RWPE2 (cell line): ENCODE results near the gene CENPL.

Experiments used
- ATAC-seq: fragments of 200-7000 bp; cut with Tn5 transposase; 3 replicates; pipeline ENCODE4 v1.9.1; 2021; ENCODE audit warnings: low read depth
- DNase-seq: peaks from one replicate; pipeline ENCODE4 v3.0.0-alpha.2; 2020; ENCODE audit warnings: low spot score
- H3K27ac ChIP-seq: fragments of 450-650 bp; 2 replicates; pipeline ENCODE4 v1.5.1; 2017; ENCODE audit warnings: mild to moderate bottlenecking; ENCODE audit not compliant: poor library complexity, severe bottlenecking
- H3K27me3 ChIP-seq: fragments of 250-450 bp; sonication (Bioruptor Pico); 2 replicates; pipeline ENCODE4 v1.5.1; 2021; ENCODE audit warnings: mild to moderate bottlenecking, moderate library complexity; ENCODE audit not compliant: insufficient read depth, poor library complexity, severe bottlenecking
- H3K36me3 ChIP-seq: fragments of 250-450 bp; sonication (Bioruptor Pico); 2 replicates; pipeline ENCODE4 v1.5.1; 2020; ENCODE audit warnings: low read depth, mild to moderate bottlenecking, moderate library complexity
- H3K4me1 ChIP-seq: fragments of 250-450 bp; sonication (Bioruptor Pico); 2 replicates; pipeline ENCODE4 v1.5.1; 2021; ENCODE audit warnings: mild to moderate bottlenecking, moderate library complexity; ENCODE audit not compliant: insufficient read depth, poor library complexity, severe bottlenecking
- H3K4me3 ChIP-seq: fragments of 250-450 bp; sonication (Bioruptor Pico); 2 replicates; pipeline ENCODE4 v1.5.1; 2021; ENCODE audit warnings: mild to moderate bottlenecking, moderate library complexity; ENCODE audit not compliant: severe bottlenecking
- H3K9me3 ChIP-seq: fragments of 250-450 bp; sonication (Bioruptor Pico); 2 replicates; pipeline ENCODE4 v1.5.1; 2021; ENCODE audit warnings: mild to moderate bottlenecking, moderate library complexity; ENCODE audit not compliant: severe bottlenecking
- CTCF ChIP-seq: fragments of 450-650 bp; IDR thresholded peaks from one replicate; pipeline ENCODE4 v1.5.1; 2017; ENCODE audit warnings: mild to moderate bottlenecking, moderate library complexity; ENCODE audit not compliant: poor library complexity, severe bottlenecking

The CENPL gene

GRCh38 chr1:173856903-173857302 is 32.2 kb upstream of the CENPL start:
- TF ChIP-seq CTCF: no peak
- no peaks in the 10 kb centered on the region for H3K9me3 ChIP-seq
- peaks cover 7% of the 10 kb centered on the region for H3K4me1 ChIP-seq
- H3K4me3 ChIP-seq: no peak overlapping the region
- DNase-seq: no peak
- no peak for ATAC-seq
- no peaks in the 10 kb centered on the region for H3K27me3 ChIP-seq
- H3K27ac ChIP-seq: no peak overlapping the region
- peaks cover 83% of the 10 kb centered on the region for H3K36me3 ChIP-seq

GRCh38 chr1:173856014-173856413 is 31.3 kb upstream of the CENPL start:
- Histone ChIP-seq H3K36me3 (peaks cover 91% of the 10 kb centered on the region), H3K4me1 (peaks cover 7% of the 10 kb centered on the region), H3K4me3 (no peak overlapping the region), H3K9me3 (no peaks in the 10 kb centered on the region), H3K27me3 (no peaks in the 10 kb centered on the region), H3K27ac (no peak overlapping the region)
- DNase-seq (no peak), ATAC-seq (no peak)
- TF ChIP-seq CTCF: no peak

- H3K36me3 ChIP-seq: peaks cover 86% of the 10 kb centered on the region
- no peak for TF ChIP-seq CTCF
- H3K27me3 ChIP-seq: no peaks in the 10 kb centered on the region
- no peak overlapping the region for H3K4me3 ChIP-seq
- peak overlapping the region; percentile 20 for H3K27ac ChIP-seq
- ATAC-seq (peak; percentile 53), DNase-seq (no peak)
- no peaks in the 10 kb centered on the region for H3K9me3 ChIP-seq
- peaks cover 7% of the 10 kb centered on the region for H3K4me1 ChIP-seq
These were observed 28.4 kb upstream of the CENPL start for GRCh38 chr1:173853074-173853473.

- no peak overlapping the region for H3K4me3 ChIP-seq
- DNase-seq: no peak
- no peak for TF ChIP-seq CTCF
- no peaks in the 10 kb centered on the region for H3K27me3 ChIP-seq
- peaks cover 82% of the 10 kb centered on the region for H3K36me3 ChIP-seq
- ATAC-seq: no peak
- H3K9me3 ChIP-seq: no peaks in the 10 kb centered on the region
- no peak overlapping the region for H3K27ac ChIP-seq
- peaks cover 7% of the 10 kb centered on the region for H3K4me1 ChIP-seq
These were observed 27.4 kb upstream of the CENPL start for GRCh38 chr1:173852105-173852504.

- no peak for ATAC-seq
- Histone ChIP-seq H3K36me3 (peaks cover 90% of the 10 kb centered on the region), H3K27me3 (no peaks in the 10 kb centered on the region), H3K4me3 (no peak overlapping the region), H3K9me3 (no peaks in the 10 kb centered on the region), H3K4me1 (peaks cover 3% of the 10 kb centered on the region), H3K27ac (no peak overlapping the region)
- TF ChIP-seq CTCF: no peak
- no peak for DNase-seq
These were observed 8.1 kb upstream of the CENPL start for GRCh38 chr1:173832748-173833147.
